A549 (cell line): ENCODE data around the gene MYH14.

Source experiments
- KDM5A ChIP-seq: fragments of 200-600 bp; sonication (generic); IDR thresholded peaks from 2 replicates; pipeline ENCODE4 v1.6.1; 2016; ENCODE audit warnings: antibody characterized with exemption, mild to moderate bottlenecking
- RAD21 ChIP-seq, 2 experiments: fragments of >200 bp in 1 of 2; sonication (Bioruptor Twin) in 1 of 2; formaldehyde crosslinking in 1 of 2; IDR thresholded peaks in 1 of 2; conservative IDR thresholded peaks in 1 of 2; 2 replicates in 1 of 2; 3 replicates in 1 of 2; pipeline ENCODE4 v1.6.1; 2012 to 2018; ENCODE audit warnings: inconsistent platforms in 1 of 2
- ZNF302 ChIP-seq: fragments of 250-450 bp; sonication (Bioruptor Pico); IDR thresholded peaks from 2 replicates; pipeline ENCODE4 v1.9.0; 2021; ENCODE audit warnings: inconsistent platforms, mild to moderate bottlenecking, moderate library complexity
- ZSCAN20 ChIP-seq: fragments of 250-450 bp; sonication (Bioruptor Pico); IDR thresholded peaks from 2 replicates; pipeline ENCODE4 v1.8.0; 2022; ENCODE audit warnings: mild to moderate bottlenecking, moderate library complexity
- TF ChIP-seq, protein P1 (sequence below): fragments of >200 bp; sonication (Bioruptor Twin); formaldehyde crosslinking; IDR thresholded peaks from 3 replicates; pipeline ENCODE4 v1.5.1; 2016
- TF ChIP-seq, protein P2 (sequence below): IDR thresholded peaks from 2 replicates; pipeline ENCODE4 v1.6.1; 2012

DNA sequence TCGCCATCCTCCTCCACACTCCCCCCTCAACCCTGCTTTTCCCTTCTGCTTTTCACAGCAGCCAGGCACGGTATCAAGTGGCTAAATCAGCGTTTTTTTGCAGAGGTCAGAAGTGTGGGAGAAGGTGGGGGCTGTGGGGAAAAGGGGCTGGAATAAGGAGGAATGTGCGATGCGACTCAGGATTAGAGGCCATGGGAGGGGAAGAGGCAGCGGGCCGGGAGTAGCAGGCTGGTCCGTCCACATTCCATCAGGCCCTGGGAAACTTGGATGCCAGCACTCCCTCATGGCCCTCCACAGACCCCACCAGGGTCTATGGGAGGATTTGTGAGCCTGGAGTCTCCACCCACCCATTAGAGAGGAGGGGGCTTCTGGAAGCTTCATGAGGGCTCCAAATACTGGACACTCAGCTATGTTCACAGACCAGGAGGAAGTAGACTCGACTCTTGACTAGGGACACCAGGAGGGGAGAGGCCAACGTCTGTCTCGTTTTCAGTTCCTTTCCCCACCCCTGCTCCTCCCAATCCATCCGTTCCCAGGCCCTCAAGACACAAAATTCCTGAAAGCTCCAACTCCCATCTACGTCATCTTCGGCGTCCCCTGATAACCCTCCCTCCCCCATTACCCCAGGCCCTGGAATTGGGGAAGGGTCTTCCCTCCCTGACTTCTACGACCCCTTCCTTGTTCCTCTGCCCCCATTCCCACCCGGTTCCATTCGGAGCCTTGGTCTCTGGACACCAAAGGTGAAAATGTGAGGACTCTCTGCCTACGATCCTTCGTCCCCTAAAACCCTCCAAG, 129.0 kb downstream of the MYH14 start:
- TF ChIP-seq, protein P1, sequence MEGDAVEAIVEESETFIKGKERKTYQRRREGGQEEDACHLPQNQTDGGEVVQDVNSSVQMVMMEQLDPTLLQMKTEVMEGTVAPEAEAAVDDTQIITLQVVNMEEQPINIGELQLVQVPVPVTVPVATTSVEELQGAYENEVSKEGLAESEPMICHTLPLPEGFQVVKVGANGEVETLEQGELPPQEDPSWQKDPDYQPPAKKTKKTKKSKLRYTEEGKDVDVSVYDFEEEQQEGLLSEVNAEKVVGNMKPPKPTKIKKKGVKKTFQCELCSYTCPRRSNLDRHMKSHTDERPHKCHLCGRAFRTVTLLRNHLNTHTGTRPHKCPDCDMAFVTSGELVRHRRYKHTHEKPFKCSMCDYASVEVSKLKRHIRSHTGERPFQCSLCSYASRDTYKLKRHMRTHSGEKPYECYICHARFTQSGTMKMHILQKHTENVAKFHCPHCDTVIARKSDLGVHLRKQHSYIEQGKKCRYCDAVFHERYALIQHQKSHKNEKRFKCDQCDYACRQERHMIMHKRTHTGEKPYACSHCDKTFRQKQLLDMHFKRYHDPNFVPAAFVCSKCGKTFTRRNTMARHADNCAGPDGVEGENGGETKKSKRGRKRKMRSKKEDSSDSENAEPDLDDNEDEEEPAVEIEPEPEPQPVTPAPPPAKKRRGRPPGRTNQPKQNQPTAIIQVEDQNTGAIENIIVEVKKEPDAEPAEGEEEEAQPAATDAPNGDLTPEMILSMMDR: no peak
- TF ChIP-seq, protein P2, sequence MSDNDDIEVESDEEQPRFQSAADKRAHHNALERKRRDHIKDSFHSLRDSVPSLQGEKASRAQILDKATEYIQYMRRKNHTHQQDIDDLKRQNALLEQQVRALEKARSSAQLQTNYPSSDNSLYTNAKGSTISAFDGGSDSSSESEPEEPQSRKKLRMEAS: no peak
- TF ChIP-seq KDM5A (no peak), RAD21 (conservative IDR thresholded peaks at IDR 0.05 in 1 of 2, IDR thresholded peaks at IDR 0.05 in 1 of 2) (no peak), ZSCAN20 (CRISPR knock-in tag) (no peak), ZNF302 (no peak)
